Thoracic aorta (tissue), 2 donors: ENCODE results near the gene CCDC8. TPM values are rescaled to one million over a fixed set of nuclear protein-coding genes. Genes with fewer than 3 reads are reported as not detected.
A peak's percentile ranks its signal among the peaks of the same experiment; 100 is the strongest.
"Not testable (repeated sequence)": the region's sequence is repeated elsewhere in the genome, so short reads cannot be mapped to it uniquely, and the experiment has no call there.

ENCODE experiments used
- ATAC-seq: fragments of 150-250 bp; one replicate; pipeline ENCODE4 v1.8.0; 2017; ENCODE audit warnings: low read depth; ENCODE audit not compliant: insufficient number of reproducible peaks, low FRiP score
- DNase-seq: peaks from one replicate; pipeline ENCODE4 v3.0.0-alpha.2; 2020; ENCODE audit warnings: low spot score
- H3K27ac ChIP-seq, 2 donors: fragments of 200-600 bp; sonication (generic); 1 replicate in 1 of 2; 2 replicates in 1 of 2; pipeline ENCODE4 v1.5.1; 2016; ENCODE audit warnings: mild to moderate bottlenecking in 2 of 2, moderate library complexity in 2 of 2
- H3K27me3 ChIP-seq: fragments of 200-600 bp; sonication (generic); replicated peaks from 2 replicates; pipeline ENCODE4 v1.6.0; 2016; ENCODE audit warnings: mild to moderate bottlenecking; ENCODE audit not compliant: insufficient read depth
- H3K36me3 ChIP-seq: fragments of 200-600 bp; sonication (generic); one replicate; pipeline ENCODE4 v1.5.1; 2016
- H3K4me1 ChIP-seq, 2 donors: fragments of 200-600 bp; sonication (generic); 1 replicate in 1 of 2; 2 replicates in 1 of 2; pipeline versions ENCODE4 v1.5.1 to v1.6.0; 2016; ENCODE audit warnings: low read depth in 2 of 2, mild to moderate bottlenecking in 1 of 2; ENCODE audit not compliant: control insufficient read depth in 1 of 2
- H3K4me3 ChIP-seq: fragments of 200-600 bp; sonication (generic); 2 replicates; pipeline ENCODE4 v1.5.1; 2016; ENCODE audit warnings: mild to moderate bottlenecking
- H3K9me3 ChIP-seq: fragments of 200-600 bp; sonication (generic); 2 replicates; pipeline ENCODE4 v1.5.1; 2016
- CTCF ChIP-seq: fragments of 200-600 bp; sonication (generic); IDR thresholded peaks from one replicate; pipeline ENCODE4 v1.5.1; 2019; ENCODE audit warnings: antibody characterized with exemption
- total RNA-seq, 2 donors: library from RNA; depleted of rRNA; stranded (reverse); fragments of >200 nt; gene quantifications; one replicate each; pipeline versions ENCODE4 v1.1.0 to v1.2.3, GENCODE V29; 2016

The CCDC8 gene
- total RNA-seq, 2 donors from 2014 or later = 22.6 to 23.0 TPM

GRCh38 chr19:46380690-46381089 lies 32.7 kb downstream of the CCDC8 start:
- H3K36me3 ChIP-seq = peaks cover 40% of the 10 kb centered on the region

GRCh38 chr19:46378268-46378667 lies 35.1 kb downstream of the CCDC8 start:
- H3K36me3 ChIP-seq = peaks cover 27% of the 10 kb centered on the region
- peaks cover 29 to 50% of the 10 kb centered on the region in 2 donors for H3K4me1 ChIP-seq
- H3K27ac ChIP-seq = peak overlapping the region; percentile 66 to 67
- no peaks in the 10 kb centered on the region for H3K27me3 ChIP-seq
- no peaks in the 10 kb centered on the region for H3K9me3 ChIP-seq
- H3K4me3 ChIP-seq = peak overlapping the region; percentile 16
- ATAC-seq = no peak
- no peak for DNase-seq
- no peak for TF ChIP-seq CTCF

More at GRCh38 chr19:46380690-46381089, 32.7 kb downstream of the CCDC8 start:
- Histone ChIP-seq H3K27me3 (no peaks in the 10 kb centered on the region), H3K4me3 (no peak overlapping the region), H3K27ac (peak overlapping the region; percentile 51 to 67), H3K9me3 (no peaks in the 10 kb centered on the region), H3K4me1 (peaks cover 20 to 35% of the 10 kb centered on the region in 2 donors)
- ATAC-seq = no peak
- no peak for DNase-seq
- TF ChIP-seq CTCF = no peak

- no peak for DNase-seq
- H3K4me1 ChIP-seq = peaks cover 35 to 66% of the 10 kb centered on the region in 2 donors
Measured at GRCh38 chr19:46376241-46377153, 36.9 kb downstream of the CCDC8 start.

GRCh38 chr19:46375476-46376067 lies 37.8 kb downstream of the CCDC8 start:
- H3K36me3 ChIP-seq = peaks cover 15% of the 10 kb centered on the region
- not testable (repeated sequence) for DNase-seq, H3K4me3 ChIP-seq, ATAC-seq, H3K27me3 ChIP-seq, H3K9me3 ChIP-seq
- H3K27ac ChIP-seq = peak overlapping the region in 1 of 2 donors; percentile 69
- peaks cover 35 to 62% of the 10 kb centered on the region in 2 donors for H3K4me1 ChIP-seq

More at GRCh38 chr19:46376241-46377153, 36.9 kb downstream of the CCDC8 start:
- Histone ChIP-seq H3K27me3 (no peaks in the 10 kb centered on the region), H3K9me3 (no peaks in the 10 kb centered on the region), H3K36me3 (peaks cover 17% of the 10 kb centered on the region), H3K4me3 (no peak overlapping the region), H3K27ac (peak overlapping the region; percentile 16 to 67)
- TF ChIP-seq CTCF = no peak
- no peak for ATAC-seq

GRCh38 chr19:46374536-46375475 lies 38.6 kb downstream of the CCDC8 start:
- ATAC-seq (no peak), DNase-seq (no peak)
- H3K27ac ChIP-seq = peak overlapping the region; percentile 69 to 93
- H3K27me3 ChIP-seq = no peaks in the 10 kb centered on the region
- no peak overlapping the region for H3K4me3 ChIP-seq
- peaks cover 29 to 55% of the 10 kb centered on the region in 2 donors for H3K4me1 ChIP-seq
- peaks cover 15% of the 10 kb centered on the region for H3K36me3 ChIP-seq
- no peak for TF ChIP-seq CTCF
- H3K9me3 ChIP-seq = no peaks in the 10 kb centered on the region
